Spleen (tissue), 11 donors: ENCODE results near the gene C10orf90. TPM values are rescaled to one million over a fixed set of nuclear protein-coding genes. Genes with fewer than 3 reads are reported as not detected.

Experiments used
- DNase-seq: peaks from one replicate; pipeline ENCODE4 v3.0.0-alpha.2; 2020
- H3K27ac ChIP-seq, 8 donors: fragments of 200-600 bp; sonication (generic) in 7 of 8; 1 replicate in 4 of 8; 2 replicates in 4 of 8; pipeline versions ENCODE4 v1.5.0 to v1.8.0; 2016 to 2021; ENCODE audit warnings: inconsistent platforms in 4 of 8, mild to moderate bottlenecking in 4 of 8, moderate library complexity in 1 of 8
- H3K27me3 ChIP-seq, 7 donors: fragments of 200-600 bp; sonication (generic) in 6 of 7; replicated peaks in 1 of 7; 1 replicate in 4 of 7; 2 replicates in 3 of 7; pipeline versions ENCODE4 v1.5.0 to v1.8.0; 2016 to 2021; ENCODE audit warnings: inconsistent platforms in 3 of 7, mild to moderate bottlenecking in 1 of 7
- H3K36me3 ChIP-seq, 6 donors: fragments of 200-600 bp; sonication (generic) in 5 of 6; 1 replicate in 4 of 6; 2 replicates in 2 of 6; pipeline versions ENCODE4 v1.5.0 to v1.8.0; 2016 to 2021; ENCODE audit warnings: inconsistent platforms in 2 of 6
- H3K4me1 ChIP-seq, 6 donors: fragments of 200-600 bp; sonication (generic) in 5 of 6; 1 replicate in 3 of 6; 2 replicates in 3 of 6; pipeline versions ENCODE4 v1.5.0 to v1.8.0; 2016 to 2021; ENCODE audit warnings: inconsistent platforms in 3 of 6
- H3K4me3 ChIP-seq, 8 donors: fragments of 200-600 bp; sonication (generic) in 7 of 8; 1 replicate in 4 of 8; 2 replicates in 4 of 8; pipeline versions ENCODE4 v1.5.0 to v1.8.0; 2016 to 2021; ENCODE audit warnings: inconsistent platforms in 4 of 8, mild to moderate bottlenecking in 4 of 8, moderate library complexity in 2 of 8
- H3K9me3 ChIP-seq, 8 donors: fragments of 200-600 bp; sonication (generic) in 7 of 8; 1 replicate in 4 of 8; 2 replicates in 4 of 8; pipeline versions ENCODE4 v1.5.0 to v1.8.0; 2016 to 2021; ENCODE audit warnings: inconsistent platforms in 4 of 8
- CTCF ChIP-seq, 11 experiments: fragments of 200-600 bp in 7 of 11; fragments of 450-650 bp in 4 of 11; sonication (generic) in 4 of 11; IDR thresholded peaks in 8 of 11; conservative IDR thresholded peaks in 3 of 11; 1 replicate in 7 of 11; 2 replicates in 4 of 11; pipeline versions ENCODE4 v1.4.0 to v1.8.0; 2016 to 2021; ENCODE audit warnings: antibody characterized with exemption in 11 of 11, inconsistent platforms in 4 of 11, mild to moderate bottlenecking in 1 of 11
- POLR2A ChIP-seq, 3 donors: fragments of 450-650 bp; IDR thresholded peaks; one replicate each; pipeline ENCODE4 v1.5.1; 2017; ENCODE audit warnings: antibody characterized with exemption in 3 of 3, mild to moderate bottlenecking in 1 of 3
- POLR2AphosphoS5 ChIP-seq, 3 donors: sonication (generic); formaldehyde crosslinking; IDR thresholded peaks; one replicate each; pipeline ENCODE4 v1.5.1; 2017; ENCODE audit warnings: antibody characterized with exemption in 3 of 3
- WGBS, 5 donors: extraction: QIAGEN DNeasy Blood & Tissue Kit in 3 of 5; methylation state at CpG; one replicate each; pipeline versions ENCODE4 v1.1.5 to v1.1.7; 2013 to 2018; 5-methylcytosine and 5-hydroxymethylcytosine counted together
- intact Hi-C: fragments of 100-400 bp; cut with DNase I; formaldehyde crosslinking; loops from one replicate; pipeline ENCODE4 v1.15.0; 2023; ENCODE audit warnings: low total_unique reads
- polyA plus RNA-seq, 3 donors: library from polyadenylated mRNA; stranded (reverse); fragments of 200-250 nt; gene quantifications; one replicate each; pipeline ENCODE4 v1.2.1, GENCODE V29; 2013
- total RNA-seq, 7 donors: library from RNA; depleted of rRNA in 3 of 7; stranded (reverse); fragments of >200 nt in 3 of 7; fragmentation: NEBNext Ultra II Directional in 4 of 7; extraction: Animal tissue kit (Norgen Biotek cat#: 25700) in 4 of 7; gene quantifications; one replicate each; pipeline versions ENCODE4 v1.1.0 to v1.2.1, GENCODE V29; 2016 to 2021
- donor health status: healthy with polysubstance abuse.
- donor health status: DM: no; HTN: no; CAD: no; lungs with moderate emphysema.
- donor health status: DM: no; HTN: no; CAD: no.
- donor health status: Bipolar disorder and iron deficiency.
- donor health status: healthy.
- donor health status: DM: no; HTN: no; CAD: no.
- donor health status: DM: yes; HTN: yes; CAD: no.

The C10orf90 gene
- total and polyA plus RNA-seq, 10 donors, result 0.05 to 0.06 TPM; not detected in 8

DNA sequence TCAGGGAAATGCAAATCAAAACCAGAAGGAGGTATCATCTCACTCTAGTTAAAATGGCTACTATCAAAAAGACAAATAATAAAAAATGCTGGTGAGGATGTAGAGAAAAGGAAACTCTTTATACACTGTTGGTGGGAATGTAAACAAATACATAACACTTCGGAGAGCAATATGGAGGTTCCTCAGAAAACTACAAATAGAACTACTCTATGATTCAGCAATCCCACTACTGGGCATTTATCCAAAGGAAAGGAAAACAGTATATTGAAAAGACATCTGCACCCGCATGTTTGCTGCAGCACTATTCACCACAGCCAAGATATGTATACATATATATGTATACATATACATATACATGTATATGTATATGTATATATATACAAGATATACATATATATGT lies 94.2 kb downstream of the C10orf90 start:
- intact Hi-C loops, result no loop called here
- H3K27me3 ChIP-seq, result peaks cover 0 to 9% (median 0%) of the 10 kb centered on the region in 7 donors
- H3K4me1 ChIP-seq, result no peaks in the 10 kb centered on the region
- WGBS, 5 donors, result 75 to 97% (median 89%) methylated on average over 2 of the region's 2 CpGs
- no peaks in the 10 kb centered on the region for H3K36me3 ChIP-seq
- H3K27ac ChIP-seq, result no peak overlapping the region
- DNase-seq, result no peak
- peaks cover 0 to 5% (median 0%) of the 10 kb centered on the region in 8 donors for H3K9me3 ChIP-seq
- H3K4me3 ChIP-seq, result no peak overlapping the region
- TF ChIP-seq CTCF (IDR thresholded peaks at IDR 0.05 in 8 of 11, conservative IDR thresholded peaks at IDR 0.05 in 3 of 11) (no peak), POLR2A (IDR thresholded peaks at IDR 0.05) (no peak), POLR2AphosphoS5 (IDR thresholded peaks at IDR 0.05) (no peak)

- intact Hi-C loops, result no loop called here
- H3K4me1 ChIP-seq, result no peaks in the 10 kb centered on the region
- DNase-seq, result no peak
- H3K36me3 ChIP-seq, result no peaks in the 10 kb centered on the region
- H3K4me3 ChIP-seq, result no peak overlapping the region
- peaks cover 0 to 5% (median 0%) of the 10 kb centered on the region in 8 donors for H3K9me3 ChIP-seq
- peaks cover 0 to 17% (median 0%) of the 10 kb centered on the region in 7 donors for H3K27me3 ChIP-seq
- TF ChIP-seq POLR2A (IDR thresholded peaks at IDR 0.05) (no peak), CTCF (IDR thresholded peaks at IDR 0.05 in 8 of 11, conservative IDR thresholded peaks at IDR 0.05 in 3 of 11) (no peak), POLR2AphosphoS5 (IDR thresholded peaks at IDR 0.05) (no peak)
- WGBS, 5 donors, result 60 to 66% (median 62%) methylated on average over 10 to 12 of the region's 12 CpGs
- no peak overlapping the region for H3K27ac ChIP-seq
Measured at GRCh38 chr10:126570621-126571602, 99.6 kb downstream of the C10orf90 start.

- intact Hi-C loops, result no loop called here
- Histone ChIP-seq H3K4me3 (no peak overlapping the region), H3K27ac (no peak overlapping the region), H3K36me3 (no peaks in the 10 kb centered on the region), H3K9me3 (peaks cover 0 to 5% (median 0%) of the 10 kb centered on the region in 8 donors), H3K4me1 (no peaks in the 10 kb centered on the region), H3K27me3 (peaks cover 0 to 21% (median 0%) of the 10 kb centered on the region in 7 donors)
- WGBS, 5 donors, result 60 to 69% (median 66%) methylated on average over 4 of the region's 4 CpGs
- TF ChIP-seq CTCF (IDR thresholded peaks at IDR 0.05 in 8 of 11, conservative IDR thresholded peaks at IDR 0.05 in 3 of 11) (no peak), POLR2AphosphoS5 (IDR thresholded peaks at IDR 0.05) (no peak), POLR2A (IDR thresholded peaks at IDR 0.05) (no peak)
- no peak for DNase-seq
Measured at GRCh38 chr10:126570245-126570570, 100.3 kb downstream of the C10orf90 start.

GRCh38 chr10:126569513-126570244 lies 100.8 kb downstream of the C10orf90 start:
- DNase-seq, result no peak
- no peak overlapping the region for H3K4me3 ChIP-seq
- no peaks in the 10 kb centered on the region for H3K9me3 ChIP-seq
- H3K27me3 ChIP-seq, result peaks cover 0 to 21% (median 0%) of the 10 kb centered on the region in 7 donors
- 34 to 46% (median 39%) methylated on average over 8 of the region's 8 CpGs for WGBS, 5 donors
- H3K4me1 ChIP-seq, result no peaks in the 10 kb centered on the region
- intact Hi-C loops, result no loop called here
- TF ChIP-seq POLR2A (IDR thresholded peaks at IDR 0.05) (no peak), POLR2AphosphoS5 (IDR thresholded peaks at IDR 0.05) (no peak), CTCF (IDR thresholded peaks at IDR 0.05 in 8 of 11, conservative IDR thresholded peaks at IDR 0.05 in 3 of 11) (no peak)
- H3K36me3 ChIP-seq, result no peaks in the 10 kb centered on the region
- no peak overlapping the region for H3K27ac ChIP-seq
